Caco-2 (cell line): ENCODE data around the gene MED12L. TPM values are rescaled to one million over a fixed set of nuclear protein-coding genes. Genes with fewer than 3 reads are reported as not detected.

ENCODE experiments used
- BruUV-seq: library from RNA; stranded (reverse); fragments of 400-500 nt; replicated peaks from 2 replicates; lab custom pipeline; 2021; lab: Mats Ljungman, UMichigan
- CTCF ChIA-PET: fragments of 300-600 bp; sonication (Branson Sonifier 250); formaldehyde crosslinking; loops from one replicate; lab custom pipeline; 2022; ENCODE audit warnings: antibody characterized with exemption; lab: Charles Lee
- POLR2A ChIA-PET: fragments of 300-600 bp; sonication (Branson Sonifier 250); formaldehyde crosslinking; loops from one replicate; lab custom pipeline; 2022; ENCODE audit warnings: antibody characterized with exemption; lab: Charles Lee
- DNase-seq, 2 experiments: peaks; one replicate each; pipeline versions ENCODE4 v3.0.0 to v3.0.0-alpha.2; 2020 to 2022
- H3K27me3 ChIP-seq: replicated peaks from 2 replicates; pipeline ENCODE4 v1.6.0; 2011; ENCODE audit warnings: low read length; ENCODE audit not compliant: control insufficient read depth, insufficient read depth
- H3K36me3 ChIP-seq: 2 replicates; pipeline ENCODE4 v1.5.1; 2011; ENCODE audit warnings: low read length; ENCODE audit not compliant: control insufficient read depth, insufficient read depth
- H3K4me1 ChIP-seq: fragments of 250-450 bp; sonication (Bioruptor Pico); 2 replicates; pipeline ENCODE4 v1.5.1; 2020; ENCODE audit warnings: mild to moderate bottlenecking
- H3K4me3 ChIP-seq: 2 replicates; pipeline ENCODE4 v1.5.1; 2011; ENCODE audit warnings: low read depth, mild to moderate bottlenecking, control low read depth, low read length
- H3K9me3 ChIP-seq: fragments of 250-450 bp; sonication (Bioruptor Pico); 2 replicates; pipeline ENCODE4 v1.5.1; 2020; ENCODE audit warnings: mild to moderate bottlenecking, moderate library complexity
- H3K27ac Mint-ChIP-seq: one replicate; pipeline ENCODE4 v1.8.0; 2022; ENCODE audit warnings: mixed read lengths; ENCODE audit not compliant: unreplicated experiment
- H3K27me3 Mint-ChIP-seq: one replicate; pipeline ENCODE4 v1.8.0; 2022; ENCODE audit warnings: mixed read lengths; ENCODE audit not compliant: insufficient read depth, unreplicated experiment
- H3K36me3 Mint-ChIP-seq: one replicate; pipeline ENCODE4 v1.8.0; 2022; ENCODE audit warnings: mild to moderate bottlenecking, mixed read lengths; ENCODE audit not compliant: insufficient read depth, unreplicated experiment
- H3K4me1 Mint-ChIP-seq: one replicate; pipeline ENCODE4 v1.8.0; 2022; ENCODE audit warnings: low read depth, mixed read lengths; ENCODE audit not compliant: unreplicated experiment
- H3K4me3 Mint-ChIP-seq: one replicate; pipeline ENCODE4 v1.8.0; 2022; ENCODE audit warnings: mild to moderate bottlenecking, moderate library complexity, mixed read lengths; ENCODE audit not compliant: unreplicated experiment
- H3K9me3 Mint-ChIP-seq: one replicate; pipeline ENCODE4 v1.8.0; 2022; ENCODE audit warnings: mixed read lengths; ENCODE audit not compliant: unreplicated experiment
- intact Hi-C: fragments of 100-400 bp; cut with micrococcal nuclease; formaldehyde crosslinking; loops from one replicate; pipeline ENCODE4 v1.10.0; 2022; ENCODE audit not compliant: unreplicated experiment
- total RNA-seq: library from RNA; stranded (reverse); gene quantifications from 2 replicates; pipeline ENCODE4 v1.2.3, GENCODE V29; 2022
- TF ChIP-seq, protein P1 (sequence below), 2 experiments: fragments of 200-600 bp in 1 of 2; IDR thresholded peaks; 1 replicate in 1 of 2; 2 replicates in 1 of 2; pipeline versions ENCODE4 v1.5.1 to v1.8.0; 2011 to 2022; ENCODE audit warnings: antibody characterized with exemption in 1 of 2, control low read depth in 1 of 2, inconsistent platforms in 1 of 2, low read depth in 1 of 2, low read length in 1 of 2, mild to moderate bottlenecking in 1 of 2, moderate library complexity in 1 of 2; ENCODE audit not compliant: insufficient read depth in 1 of 2, severe bottlenecking in 1 of 2, unreplicated experiment in 1 of 2

The MED12L gene
- total RNA-seq, 1 experiment from 2014 or later: 21.5 TPM

- no peaks in the 10 kb centered on the region for H3K36me3 Mint-ChIP-seq
- no peak overlapping the region for H3K27ac Mint-ChIP-seq
- Histone ChIP-seq H3K27me3 (no peaks in the 10 kb centered on the region), H3K4me3 (no peak overlapping the region), H3K36me3 (no peaks in the 10 kb centered on the region), H3K4me1 (no peaks in the 10 kb centered on the region), H3K9me3 (peaks cover 3% of the 10 kb centered on the region; the same call in 1 of the 2 replicates)
- intact Hi-C loops: no loop called here
- no peak for DNase-seq
- ChIA-PET CTCF (no interaction called here), POLR2A (no interaction called here)
- BruUV-seq: no TSS peak
- H3K27me3 Mint-ChIP-seq: no peaks in the 10 kb centered on the region
- H3K4me1 Mint-ChIP-seq: no peaks in the 10 kb centered on the region
- TF ChIP-seq, protein P1, sequence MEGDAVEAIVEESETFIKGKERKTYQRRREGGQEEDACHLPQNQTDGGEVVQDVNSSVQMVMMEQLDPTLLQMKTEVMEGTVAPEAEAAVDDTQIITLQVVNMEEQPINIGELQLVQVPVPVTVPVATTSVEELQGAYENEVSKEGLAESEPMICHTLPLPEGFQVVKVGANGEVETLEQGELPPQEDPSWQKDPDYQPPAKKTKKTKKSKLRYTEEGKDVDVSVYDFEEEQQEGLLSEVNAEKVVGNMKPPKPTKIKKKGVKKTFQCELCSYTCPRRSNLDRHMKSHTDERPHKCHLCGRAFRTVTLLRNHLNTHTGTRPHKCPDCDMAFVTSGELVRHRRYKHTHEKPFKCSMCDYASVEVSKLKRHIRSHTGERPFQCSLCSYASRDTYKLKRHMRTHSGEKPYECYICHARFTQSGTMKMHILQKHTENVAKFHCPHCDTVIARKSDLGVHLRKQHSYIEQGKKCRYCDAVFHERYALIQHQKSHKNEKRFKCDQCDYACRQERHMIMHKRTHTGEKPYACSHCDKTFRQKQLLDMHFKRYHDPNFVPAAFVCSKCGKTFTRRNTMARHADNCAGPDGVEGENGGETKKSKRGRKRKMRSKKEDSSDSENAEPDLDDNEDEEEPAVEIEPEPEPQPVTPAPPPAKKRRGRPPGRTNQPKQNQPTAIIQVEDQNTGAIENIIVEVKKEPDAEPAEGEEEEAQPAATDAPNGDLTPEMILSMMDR (IDR thresholded peaks at IDR 0.05; ENCODE audit: insufficient read depth in 1 of 2, low read depth in 1 of 2, low read length in 1 of 2, severe bottlenecking in 1 of 2, unreplicated experiment in 1 of 2): no peak
- H3K9me3 Mint-ChIP-seq: peaks cover 25% of the 10 kb centered on the region
- no peak overlapping the region for H3K4me3 Mint-ChIP-seq
Observed at GRCh38 chr3:151483488-151483887, 398.0 kb downstream of the MED12L start.

DNA sequence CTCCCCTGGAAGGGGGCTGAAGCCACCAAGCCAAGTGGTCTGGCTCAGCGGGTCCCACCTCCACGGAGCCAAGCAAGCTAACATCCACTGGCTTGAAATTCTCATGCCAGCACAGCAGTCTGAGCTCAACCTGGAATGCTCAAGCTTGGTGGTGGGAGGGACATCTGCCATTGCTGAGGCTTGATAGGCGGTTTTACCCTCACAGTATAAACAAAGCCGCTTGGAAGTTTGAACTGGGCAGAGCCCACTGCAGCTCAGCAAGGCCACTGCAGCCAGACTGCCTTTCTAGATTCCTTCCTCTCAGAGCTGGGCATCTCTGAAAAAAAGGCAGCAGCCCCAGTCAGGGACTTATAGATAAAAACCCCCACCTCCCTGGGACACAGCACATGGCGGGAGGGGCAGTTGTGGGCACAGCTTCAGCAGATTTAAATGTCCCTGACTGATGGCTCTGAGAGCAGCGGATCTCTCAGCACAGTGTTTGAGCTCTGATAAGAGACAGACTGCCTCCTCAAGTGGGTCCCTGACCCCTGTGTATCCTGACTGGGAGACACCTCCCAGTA, 398.6 kb downstream of the MED12L start:
- H3K4me3 Mint-ChIP-seq: no peak overlapping the region
- TF ChIP-seq, protein P1 (IDR thresholded peaks at IDR 0.05; ENCODE audit: insufficient read depth in 1 of 2, low read depth in 1 of 2, low read length in 1 of 2, severe bottlenecking in 1 of 2, unreplicated experiment in 1 of 2): no peak
- no peak overlapping the region for H3K27ac Mint-ChIP-seq
- ChIA-PET POLR2A (no interaction called here), CTCF (no interaction called here)
- no peaks in the 10 kb centered on the region for H3K36me3 ChIP-seq
- no peaks in the 10 kb centered on the region for H3K27me3 ChIP-seq
- no peaks in the 10 kb centered on the region for H3K36me3 Mint-ChIP-seq
- H3K4me1 ChIP-seq: no peaks in the 10 kb centered on the region
- no peak overlapping the region for H3K4me3 ChIP-seq
- intact Hi-C loops: no loop called here
- peaks cover 3% of the 10 kb centered on the region; the same call in 1 of the 2 replicates for H3K9me3 ChIP-seq
- DNase-seq: no peak
- BruUV-seq: no TSS peak
- H3K4me1 Mint-ChIP-seq: no peaks in the 10 kb centered on the region
- H3K9me3 Mint-ChIP-seq: peaks cover 25% of the 10 kb centered on the region
- H3K27me3 Mint-ChIP-seq: no peaks in the 10 kb centered on the region

Other genes with a start within 250 kb of the MED12L start
- gene MINDY4B, start 180.2 kb upstream of the MED12L start, total RNA-seq: not detected in 2 replicates
- gene CLRN1, start 112.9 kb upstream of the MED12L start, total RNA-seq: not detected in 2 replicates
- gene GPR171, start 117.6 kb downstream of the MED12L start, total RNA-seq: not detected in 2 replicates
- gene P2RY14, start 192.9 kb downstream of the MED12L start, total RNA-seq: not detected in 2 replicates
- gene GPR87, start 231.2 kb downstream of the MED12L start, total RNA-seq: 0.18 and 0.28 TPM in 2 replicates
- gene P2RY13, start 243.9 kb downstream of the MED12L start, total RNA-seq: not detected in 2 replicates